Measurements from ENCODE around the gene ATP5MC3.

DNA sequence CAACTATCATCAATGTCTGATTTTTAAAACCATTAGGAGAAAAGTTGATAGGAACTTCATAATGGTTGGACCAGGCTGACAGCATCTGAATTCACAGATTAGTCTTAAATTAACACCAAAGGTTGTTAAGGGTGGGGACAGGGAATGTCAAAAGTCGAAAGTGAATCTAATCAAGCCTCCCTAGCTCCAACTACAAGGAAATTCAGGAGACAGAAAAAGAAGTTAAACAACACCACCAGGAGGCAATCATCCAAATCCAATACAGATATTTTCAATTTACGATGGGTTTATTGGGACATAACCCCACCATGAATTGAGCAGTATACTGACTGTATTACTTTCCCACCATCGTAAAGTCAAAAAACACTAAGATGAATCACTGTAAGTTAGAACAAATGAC lies 46.3 kb downstream of the ATP5MC3 start:
- TF ChIP-seq RAD21 (IDR thresholded peaks at IDR 0.05; ENCODE audit: low read depth) (no peak), ZBTB7A (IDR thresholded peaks at IDR 0.05; ENCODE audit: low read depth) (no peak), FOXM1 (IDR thresholded peaks at IDR 0.05; ENCODE audit: borderline replicate concordance, low read depth) (no peak), CREB1 (IDR thresholded peaks at IDR 0.05; ENCODE audit: low read depth) (no peak), EGR1 (IDR thresholded peaks at IDR 0.05) (no peak), YY1 (IDR thresholded peaks at IDR 0.05; ENCODE audit: low read depth) (no peak), TAF1 (IDR thresholded peaks at IDR 0.05; ENCODE audit: low read depth) (no peak)
- TF ChIP-seq, protein P1, sequence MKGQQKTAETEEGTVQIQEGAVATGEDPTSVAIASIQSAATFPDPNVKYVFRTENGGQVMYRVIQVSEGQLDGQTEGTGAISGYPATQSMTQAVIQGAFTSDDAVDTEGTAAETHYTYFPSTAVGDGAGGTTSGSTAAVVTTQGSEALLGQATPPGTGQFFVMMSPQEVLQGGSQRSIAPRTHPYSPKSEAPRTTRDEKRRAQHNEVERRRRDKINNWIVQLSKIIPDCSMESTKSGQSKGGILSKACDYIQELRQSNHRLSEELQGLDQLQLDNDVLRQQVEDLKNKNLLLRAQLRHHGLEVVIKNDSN (IDR thresholded peaks at IDR 0.05), result no peak
- TF ChIP-seq, protein P2, sequence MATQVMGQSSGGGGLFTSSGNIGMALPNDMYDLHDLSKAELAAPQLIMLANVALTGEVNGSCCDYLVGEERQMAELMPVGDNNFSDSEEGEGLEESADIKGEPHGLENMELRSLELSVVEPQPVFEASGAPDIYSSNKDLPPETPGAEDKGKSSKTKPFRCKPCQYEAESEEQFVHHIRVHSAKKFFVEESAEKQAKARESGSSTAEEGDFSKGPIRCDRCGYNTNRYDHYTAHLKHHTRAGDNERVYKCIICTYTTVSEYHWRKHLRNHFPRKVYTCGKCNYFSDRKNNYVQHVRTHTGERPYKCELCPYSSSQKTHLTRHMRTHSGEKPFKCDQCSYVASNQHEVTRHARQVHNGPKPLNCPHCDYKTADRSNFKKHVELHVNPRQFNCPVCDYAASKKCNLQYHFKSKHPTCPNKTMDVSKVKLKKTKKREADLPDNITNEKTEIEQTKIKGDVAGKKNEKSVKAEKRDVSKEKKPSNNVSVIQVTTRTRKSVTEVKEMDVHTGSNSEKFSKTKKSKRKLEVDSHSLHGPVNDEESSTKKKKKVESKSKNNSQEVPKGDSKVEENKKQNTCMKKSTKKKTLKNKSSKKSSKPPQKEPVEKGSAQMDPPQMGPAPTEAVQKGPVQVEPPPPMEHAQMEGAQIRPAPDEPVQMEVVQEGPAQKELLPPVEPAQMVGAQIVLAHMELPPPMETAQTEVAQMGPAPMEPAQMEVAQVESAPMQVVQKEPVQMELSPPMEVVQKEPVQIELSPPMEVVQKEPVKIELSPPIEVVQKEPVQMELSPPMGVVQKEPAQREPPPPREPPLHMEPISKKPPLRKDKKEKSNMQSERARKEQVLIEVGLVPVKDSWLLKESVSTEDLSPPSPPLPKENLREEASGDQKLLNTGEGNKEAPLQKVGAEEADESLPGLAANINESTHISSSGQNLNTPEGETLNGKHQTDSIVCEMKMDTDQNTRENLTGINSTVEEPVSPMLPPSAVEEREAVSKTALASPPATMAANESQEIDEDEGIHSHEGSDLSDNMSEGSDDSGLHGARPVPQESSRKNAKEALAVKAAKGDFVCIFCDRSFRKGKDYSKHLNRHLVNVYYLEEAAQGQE (IDR thresholded peaks at IDR 0.05; ENCODE audit: low read depth), result no peak
- TF ChIP-seq, protein P3, sequence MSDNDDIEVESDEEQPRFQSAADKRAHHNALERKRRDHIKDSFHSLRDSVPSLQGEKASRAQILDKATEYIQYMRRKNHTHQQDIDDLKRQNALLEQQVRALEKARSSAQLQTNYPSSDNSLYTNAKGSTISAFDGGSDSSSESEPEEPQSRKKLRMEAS (IDR thresholded peaks at IDR 0.05), result no peak
